ENCODE data around the gene TOMM22.

DNA sequence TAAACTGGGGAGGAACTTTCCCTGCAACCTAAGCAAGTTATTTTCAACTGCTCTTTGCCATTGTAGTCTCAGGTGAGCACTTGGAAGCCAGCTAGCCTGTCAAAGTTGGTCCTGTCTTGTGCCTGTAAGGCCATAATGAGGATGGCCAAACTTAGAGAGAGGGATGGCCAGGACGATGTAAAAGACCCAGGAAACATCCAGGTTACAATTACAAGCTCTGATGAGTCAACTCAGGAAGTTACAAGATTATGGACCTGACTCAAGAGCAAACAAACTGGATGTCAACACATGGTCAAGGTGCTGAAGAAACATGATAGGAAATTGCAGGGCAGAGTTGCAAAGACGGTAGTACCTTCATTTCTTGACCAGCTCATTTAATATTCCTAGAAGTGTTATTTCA lies 25.6 kb downstream of the TOMM22 start:
- no peak for TF ChIP-seq POLR2AphosphoS5 (IDR thresholded peaks at IDR 0.05)
- TF ChIP-seq POLR2A (IDR thresholded peaks at IDR 0.05) = no peak
- TF ChIP-seq, protein P1, sequence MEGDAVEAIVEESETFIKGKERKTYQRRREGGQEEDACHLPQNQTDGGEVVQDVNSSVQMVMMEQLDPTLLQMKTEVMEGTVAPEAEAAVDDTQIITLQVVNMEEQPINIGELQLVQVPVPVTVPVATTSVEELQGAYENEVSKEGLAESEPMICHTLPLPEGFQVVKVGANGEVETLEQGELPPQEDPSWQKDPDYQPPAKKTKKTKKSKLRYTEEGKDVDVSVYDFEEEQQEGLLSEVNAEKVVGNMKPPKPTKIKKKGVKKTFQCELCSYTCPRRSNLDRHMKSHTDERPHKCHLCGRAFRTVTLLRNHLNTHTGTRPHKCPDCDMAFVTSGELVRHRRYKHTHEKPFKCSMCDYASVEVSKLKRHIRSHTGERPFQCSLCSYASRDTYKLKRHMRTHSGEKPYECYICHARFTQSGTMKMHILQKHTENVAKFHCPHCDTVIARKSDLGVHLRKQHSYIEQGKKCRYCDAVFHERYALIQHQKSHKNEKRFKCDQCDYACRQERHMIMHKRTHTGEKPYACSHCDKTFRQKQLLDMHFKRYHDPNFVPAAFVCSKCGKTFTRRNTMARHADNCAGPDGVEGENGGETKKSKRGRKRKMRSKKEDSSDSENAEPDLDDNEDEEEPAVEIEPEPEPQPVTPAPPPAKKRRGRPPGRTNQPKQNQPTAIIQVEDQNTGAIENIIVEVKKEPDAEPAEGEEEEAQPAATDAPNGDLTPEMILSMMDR (IDR thresholded peaks at IDR 0.05) = no peak
